CD14-positive monocyte (primary cell): ENCODE results near the gene DYSF. TPM values are rescaled to one million over a fixed set of nuclear protein-coding genes. Genes with fewer than 3 reads are reported as not detected.
A peak's percentile ranks its signal among the peaks of the same experiment; 100 is the strongest.

ENCODE experiments used
- DNase-seq, 3 donors: peaks; one replicate each; pipeline ENCODE4 v3.0.0-alpha.2; 2011 to 2022
- H2AFZ ChIP-seq: 2 replicates; pipeline ENCODE4 v1.6.0; 2012; ENCODE audit warnings: mild to moderate bottlenecking, low read depth, low read length, inconsistent platforms; ENCODE audit not compliant: insufficient read depth, poor library complexity, severe bottlenecking
- H3K27ac ChIP-seq, 2 donors: 1 replicate in 1 of 2; 2 replicates in 1 of 2; pipeline ENCODE4 v1.5.1; 2012 to 2013; ENCODE audit warnings: low read length in 2 of 2, control low read depth in 1 of 2, inconsistent platforms in 1 of 2, low read depth in 1 of 2, mild to moderate bottlenecking in 1 of 2
- H3K27me3 ChIP-seq, 2 donors: one replicate each; pipeline versions ENCODE4 v1.6.0 to v1.6.1; 2011 to 2013; ENCODE audit warnings: low read length in 2 of 2; ENCODE audit not compliant: control insufficient read depth in 2 of 2, insufficient read depth in 2 of 2
- H3K36me3 ChIP-seq, 2 donors: replicated peaks in 1 of 2; 1 replicate in 1 of 2; 2 replicates in 1 of 2; pipeline versions ENCODE4 v1.5.1 to v1.6.1; 2012 to 2013; ENCODE audit warnings: low read length in 2 of 2, control low read depth in 1 of 2, inconsistent platforms in 1 of 2, mild to moderate bottlenecking in 1 of 2; ENCODE audit not compliant: insufficient read depth in 2 of 2, control insufficient read depth in 1 of 2
- H3K4me1 ChIP-seq, 2 donors: 1 replicate in 1 of 2; 2 replicates in 1 of 2; pipeline versions ENCODE4 v1.5.1 to v1.6.1; 2012 to 2013; ENCODE audit warnings: low read length in 2 of 2, control low read depth in 1 of 2, inconsistent platforms in 1 of 2, mild to moderate bottlenecking in 1 of 2, moderate library complexity in 1 of 2; ENCODE audit not compliant: insufficient read depth in 2 of 2, control insufficient read depth in 1 of 2
- H3K4me2 ChIP-seq: replicated peaks from 2 replicates; pipeline ENCODE3; 2012; ENCODE audit warnings: low read length, moderate library complexity, mild to moderate bottlenecking; ENCODE audit not compliant: poor library complexity, severe bottlenecking; ENCODE audit errors: extremely low read depth
- H3K4me3 ChIP-seq, 3 experiments: fragments of 200-600 bp in 1 of 3; sonication (generic) in 1 of 3; replicated peaks in 1 of 3; 1 replicate in 2 of 3; 2 replicates in 1 of 3; pipeline ENCODE4 v1.5.1; 2011 to 2013; ENCODE audit warnings: low read length in 3 of 3, mild to moderate bottlenecking in 3 of 3, control low read depth in 2 of 3, low read depth in 2 of 3, inconsistent platforms in 1 of 3, moderate library complexity in 1 of 3
- H3K79me2 ChIP-seq: 2 replicates; pipeline ENCODE4 v1.6.0; 2012; ENCODE audit warnings: mild to moderate bottlenecking, control low read depth, inconsistent platforms, low read length, moderate library complexity; ENCODE audit not compliant: insufficient read depth
- H3K9ac ChIP-seq: 2 replicates; pipeline ENCODE4 v1.6.0; 2017; ENCODE audit warnings: low read length, mild to moderate bottlenecking; ENCODE audit not compliant: insufficient read depth, poor library complexity, severe bottlenecking
- H3K9me3 ChIP-seq, 2 donors: replicated peaks in 1 of 2; 1 replicate in 1 of 2; 2 replicates in 1 of 2; pipeline versions ENCODE4 v1.5.1 to v1.6.1; 2012 to 2013; ENCODE audit warnings: low read length in 2 of 2, control low read depth in 1 of 2; ENCODE audit not compliant: control insufficient read depth in 1 of 2, insufficient read depth in 1 of 2
- H4K20me1 ChIP-seq: 2 replicates; pipeline ENCODE4 v1.6.0; 2012; ENCODE audit warnings: mild to moderate bottlenecking, low read length, control low read depth, moderate library complexity; ENCODE audit not compliant: insufficient read depth
- H3K27ac Mint-ChIP-seq, 7 donors: one replicate each; pipeline ENCODE4 v1.8.0; 2020; ENCODE audit warnings: mild to moderate bottlenecking in 7 of 7, mixed read lengths in 7 of 7, moderate library complexity in 6 of 7, inconsistent platforms in 2 of 7
- H3K27me3 Mint-ChIP-seq, 3 donors: one replicate each; pipeline ENCODE4 v1.8.0; 2021 to 2022; ENCODE audit warnings: low read depth in 3 of 3, mild to moderate bottlenecking in 3 of 3, mixed read lengths in 3 of 3, moderate library complexity in 3 of 3, inconsistent platforms in 1 of 3
- H3K36me3 Mint-ChIP-seq, 2 donors: one replicate each; pipeline ENCODE4 v1.8.0; 2020; ENCODE audit warnings: mixed read lengths in 2 of 2, inconsistent platforms in 1 of 2, mild to moderate bottlenecking in 1 of 2
- H3K4me1 Mint-ChIP-seq: one replicate; pipeline ENCODE4 v1.8.0; 2020; ENCODE audit warnings: mild to moderate bottlenecking, mixed read lengths
- H3K4me3 Mint-ChIP-seq, 2 donors: one replicate each; pipeline ENCODE4 v1.8.0; 2020; ENCODE audit warnings: mild to moderate bottlenecking in 2 of 2, mixed read lengths in 2 of 2, moderate library complexity in 1 of 2
- H3K9me3 Mint-ChIP-seq, 7 donors: one replicate each; pipeline ENCODE4 v1.8.0; 2020 to 2022; ENCODE audit warnings: mixed read lengths in 7 of 7, mild to moderate bottlenecking in 6 of 7, moderate library complexity in 6 of 7, inconsistent platforms in 2 of 7
- WGBS: methylation state at CpG from one replicate; pipeline ENCODE4 v1.1.5; 2013; ENCODE audit warnings: missing lambda C conversion rate; ENCODE audit not compliant: insufficient coverage; 5-methylcytosine and 5-hydroxymethylcytosine counted together
- intact Hi-C, 2 donors: fragments of 100-400 bp; cut with micrococcal nuclease; formaldehyde crosslinking; loops; one replicate each; pipeline versions ENCODE4 v1.15.0 to v1.15.1; 2023
- polyA plus RNA-seq, 3 donors: library from polyadenylated mRNA; depleted of rRNA in 1 of 3; unstranded in 2 of 3; stranded (reverse) in 1 of 3; fragments of 300-500 nt in 2 of 3; fragments of >200 nt in 1 of 3; fragmentation: Illumina TruSeq in 2 of 3; gene quantifications; 1 replicate in 2 of 3; 2 replicates in 1 of 3; pipeline ENCODE4 v1.2.3, GENCODE V29; 2012 to 2021
- TF ChIP-seq, protein P1 (sequence below): fragments of 200-600 bp; IDR thresholded peaks from one replicate; pipeline ENCODE4 v1.8.0; 2022; ENCODE audit warnings: antibody characterized with exemption, mild to moderate bottlenecking

The DYSF gene
- polyA plus RNA-seq, 3 donors, result 16.1 to 72.5 (median 31.2) TPM

- Histone ChIP-seq H3K4me2 (no peak overlapping the region), H3K9ac (no peak overlapping the region), H3K36me3 (peaks cover 40 to 86% of the 10 kb centered on the region in 2 donors), H3K79me2 (no peaks in the 10 kb centered on the region), H3K27me3 (no peaks in the 10 kb centered on the region), H3K27ac (no peak overlapping the region), H3K9me3 (no peaks in the 10 kb centered on the region), H4K20me1 (peaks cover 76% of the 10 kb centered on the region), H3K4me1 (peaks cover 15 to 17% of the 10 kb centered on the region in 2 donors), H3K4me3 (no peak overlapping the region), H2AFZ (no peak overlapping the region)
- Mint-ChIP-seq H3K27me3 (peaks cover 0 to 5% (median 5%) of the 10 kb centered on the region in 3 donors), H3K4me3 (no peak overlapping the region), H3K4me1 (peaks cover 18% of the 10 kb centered on the region), H3K27ac (no peak overlapping the region), H3K36me3 (peaks cover 77 to 86% of the 10 kb centered on the region in 2 donors), H3K9me3 (peaks cover 0 to 8% (median 0%) of the 10 kb centered on the region in 7 donors)
- TF ChIP-seq, protein P1, sequence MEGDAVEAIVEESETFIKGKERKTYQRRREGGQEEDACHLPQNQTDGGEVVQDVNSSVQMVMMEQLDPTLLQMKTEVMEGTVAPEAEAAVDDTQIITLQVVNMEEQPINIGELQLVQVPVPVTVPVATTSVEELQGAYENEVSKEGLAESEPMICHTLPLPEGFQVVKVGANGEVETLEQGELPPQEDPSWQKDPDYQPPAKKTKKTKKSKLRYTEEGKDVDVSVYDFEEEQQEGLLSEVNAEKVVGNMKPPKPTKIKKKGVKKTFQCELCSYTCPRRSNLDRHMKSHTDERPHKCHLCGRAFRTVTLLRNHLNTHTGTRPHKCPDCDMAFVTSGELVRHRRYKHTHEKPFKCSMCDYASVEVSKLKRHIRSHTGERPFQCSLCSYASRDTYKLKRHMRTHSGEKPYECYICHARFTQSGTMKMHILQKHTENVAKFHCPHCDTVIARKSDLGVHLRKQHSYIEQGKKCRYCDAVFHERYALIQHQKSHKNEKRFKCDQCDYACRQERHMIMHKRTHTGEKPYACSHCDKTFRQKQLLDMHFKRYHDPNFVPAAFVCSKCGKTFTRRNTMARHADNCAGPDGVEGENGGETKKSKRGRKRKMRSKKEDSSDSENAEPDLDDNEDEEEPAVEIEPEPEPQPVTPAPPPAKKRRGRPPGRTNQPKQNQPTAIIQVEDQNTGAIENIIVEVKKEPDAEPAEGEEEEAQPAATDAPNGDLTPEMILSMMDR, result peak; percentile 82
- intact Hi-C loops, result loop anchor here (10.0 kb wide), 2 partner anchors 606 to 1186 kb away; no protein-coding TSS in a partner anchor
- 67% methylated on average over 15 of the region's 21 CpGs for whole genome bisulfite sequencing
- DNase-seq, result peak; percentile 27 to 47 (median 41)
Measured at GRCh38 chr2:71548646-71549425, 95.5 kb downstream of the DYSF start.

DNA sequence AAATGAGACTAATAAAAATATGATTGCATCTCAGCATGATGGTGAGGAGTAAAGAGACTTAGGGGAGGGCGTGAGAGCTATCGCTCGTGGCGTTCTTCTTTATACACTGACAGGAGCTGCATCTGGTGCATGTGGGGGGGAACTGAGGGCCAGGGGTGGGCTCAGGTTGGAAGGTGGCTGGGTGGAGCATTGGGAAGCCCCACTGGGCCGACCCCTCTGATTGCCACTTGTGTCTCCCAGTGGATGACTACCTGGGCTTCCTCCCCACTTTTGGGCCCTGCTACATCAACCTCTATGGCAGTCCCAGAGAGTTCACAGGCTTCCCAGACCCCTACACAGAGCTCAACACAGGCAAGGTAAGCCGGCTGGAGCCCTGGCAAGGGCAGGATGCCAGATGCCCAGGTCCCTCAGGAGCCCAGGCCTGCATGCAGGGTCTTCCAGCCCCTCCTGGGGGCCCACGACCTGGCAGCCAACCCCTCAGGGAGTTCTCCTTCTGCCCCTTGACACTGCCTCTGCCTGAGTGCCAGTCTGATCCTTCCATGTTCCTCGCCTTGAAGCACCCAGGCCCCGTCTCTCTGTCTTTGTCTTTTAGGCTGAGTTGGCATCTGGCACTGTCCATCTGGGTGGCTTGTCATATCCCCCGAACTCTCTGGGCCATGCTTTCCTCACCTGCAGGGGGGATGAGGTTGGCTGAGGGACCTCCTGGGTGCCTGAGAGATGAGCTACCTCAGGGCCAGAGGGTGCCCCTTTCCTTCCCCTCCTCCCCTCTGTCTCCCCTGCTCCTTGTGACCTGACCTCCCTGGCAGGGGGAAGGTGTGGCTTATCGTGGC is 97.7 kb downstream of the DYSF start:
- Mint-ChIP-seq H3K4me1 (no peaks in the 10 kb centered on the region), H3K27ac (peak overlapping the region in 1 of 7 donors; percentile 68), H3K9me3 (peaks cover 0 to 6% (median 0%) of the 10 kb centered on the region in 7 donors), H3K27me3 (peaks cover under 1 to 3% (median 1%) of the 10 kb centered on the region in 3 donors), H3K36me3 (peaks cover 85 to 96% of the 10 kb centered on the region in 2 donors), H3K4me3 (no peak overlapping the region)
- Histone ChIP-seq H3K27ac (no peak overlapping the region), H3K4me2 (no peak overlapping the region), H3K9me3 (no peaks in the 10 kb centered on the region), H3K27me3 (no peaks in the 10 kb centered on the region), H4K20me1 (peaks cover 78% of the 10 kb centered on the region), H3K36me3 (peaks cover 62 to 100% of the 10 kb centered on the region in 2 donors), H3K4me3 (no peak overlapping the region), H3K9ac (no peak overlapping the region), H2AFZ (no peak overlapping the region), H3K4me1 (no peaks in the 10 kb centered on the region), H3K79me2 (no peaks in the 10 kb centered on the region)
- DNase-seq, result no peak
- WGBS, result 91% methylated on average over 10 of the region's 11 CpGs
- intact Hi-C loops, result no loop called here
- TF ChIP-seq, protein P1, result no peak
